ENCODE data around the gene CAMK1D.

CAMK1D gene

DNA sequence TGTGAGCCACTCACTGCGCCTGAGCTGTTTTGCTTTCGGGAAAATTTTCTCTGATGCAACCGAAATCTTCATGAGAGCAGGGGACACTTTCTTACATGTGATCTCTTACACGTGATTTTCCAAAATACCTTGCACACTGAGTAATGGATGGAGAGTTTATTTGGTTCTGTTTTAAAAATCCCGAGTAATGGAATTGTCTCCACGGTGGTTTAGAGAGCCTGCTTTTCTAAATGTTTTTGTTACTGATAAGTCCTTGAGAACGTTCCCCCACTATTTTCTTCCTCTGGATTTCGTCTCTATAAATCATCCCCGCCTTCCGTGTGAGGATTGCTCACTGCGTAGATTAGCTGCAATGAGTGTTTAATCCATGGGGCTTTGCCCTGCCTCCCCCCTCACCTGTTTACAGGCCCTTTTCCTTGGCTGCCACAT, 25.7 kb downstream of the CAMK1D start:
- no peak for DNase-seq (ENCODE audit: low read depth)

DNA sequence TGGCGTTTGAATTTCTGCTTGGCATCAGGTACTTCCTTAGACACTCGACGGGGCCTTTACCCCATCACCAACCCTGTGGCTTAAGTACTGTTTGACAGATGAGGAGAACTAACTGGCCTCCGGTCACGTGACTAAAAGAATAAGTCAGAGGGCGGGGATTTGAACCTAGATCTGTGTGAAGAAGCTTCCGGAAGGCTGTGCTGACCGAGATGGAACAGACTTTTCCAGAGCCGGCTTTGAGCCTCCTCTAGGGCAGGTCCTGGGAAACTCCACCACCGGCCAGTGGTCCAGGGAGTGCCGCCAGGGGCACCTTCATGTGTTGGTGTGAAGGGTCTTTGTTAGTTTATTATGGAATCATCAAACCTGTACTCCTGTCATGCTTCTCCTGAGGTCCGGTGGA, 26.9 kb downstream of the CAMK1D start:
- no peak for DNase-seq (ENCODE audit: low read depth)

DNA sequence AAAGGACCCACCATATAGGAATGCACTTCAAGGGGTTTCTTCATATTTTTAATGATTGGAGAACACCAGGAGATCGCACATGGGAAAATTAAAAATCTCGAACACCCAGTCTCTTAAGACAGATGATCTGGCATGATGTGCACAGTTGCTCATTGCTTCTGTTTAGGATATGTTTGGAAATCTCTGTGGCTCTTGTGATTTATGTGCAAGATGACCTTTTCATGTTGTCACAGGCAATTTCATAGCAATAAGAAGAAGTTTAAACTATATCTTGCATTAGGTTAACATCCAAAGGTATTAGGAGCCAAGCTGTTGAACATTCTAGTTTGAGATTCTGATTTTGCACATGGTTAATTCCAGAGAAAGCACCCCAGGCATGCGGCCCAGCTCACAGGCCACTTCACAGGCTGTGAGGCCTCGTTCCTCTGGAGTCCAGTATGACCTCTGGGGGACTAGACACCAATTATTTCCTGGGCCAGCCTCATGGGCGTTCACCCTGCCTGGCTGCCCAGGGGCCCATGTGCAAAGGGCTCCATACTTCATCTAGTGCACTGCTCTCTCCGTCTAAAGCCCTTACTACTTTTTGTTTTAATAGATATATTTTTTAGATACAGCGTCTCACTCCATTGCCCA, 28.4 kb downstream of the CAMK1D start:
- no peak for DNase-seq (ENCODE audit: low read depth)

DNA sequence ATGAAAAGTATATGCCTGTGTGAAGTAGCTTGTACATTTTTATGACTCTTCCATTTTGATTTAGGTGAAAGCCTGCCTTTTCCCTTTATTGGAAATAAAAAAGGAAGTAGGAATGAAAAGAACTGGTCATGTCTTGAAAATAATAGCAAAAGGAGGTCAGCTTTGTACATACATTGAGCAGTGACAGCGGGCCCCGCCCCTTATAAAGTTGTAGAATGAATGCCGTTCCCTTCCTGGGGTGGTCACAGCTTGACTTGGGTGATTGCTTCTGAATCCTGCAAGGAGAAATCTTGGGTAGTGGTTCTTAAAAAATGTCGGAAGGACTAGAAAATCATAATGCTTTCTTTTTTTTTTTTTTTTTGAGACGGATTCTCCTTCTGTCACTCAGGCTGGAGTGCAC, 31.7 kb downstream of the CAMK1D start:
- no peak for DNase-seq (ENCODE audit: low read depth)

DNA sequence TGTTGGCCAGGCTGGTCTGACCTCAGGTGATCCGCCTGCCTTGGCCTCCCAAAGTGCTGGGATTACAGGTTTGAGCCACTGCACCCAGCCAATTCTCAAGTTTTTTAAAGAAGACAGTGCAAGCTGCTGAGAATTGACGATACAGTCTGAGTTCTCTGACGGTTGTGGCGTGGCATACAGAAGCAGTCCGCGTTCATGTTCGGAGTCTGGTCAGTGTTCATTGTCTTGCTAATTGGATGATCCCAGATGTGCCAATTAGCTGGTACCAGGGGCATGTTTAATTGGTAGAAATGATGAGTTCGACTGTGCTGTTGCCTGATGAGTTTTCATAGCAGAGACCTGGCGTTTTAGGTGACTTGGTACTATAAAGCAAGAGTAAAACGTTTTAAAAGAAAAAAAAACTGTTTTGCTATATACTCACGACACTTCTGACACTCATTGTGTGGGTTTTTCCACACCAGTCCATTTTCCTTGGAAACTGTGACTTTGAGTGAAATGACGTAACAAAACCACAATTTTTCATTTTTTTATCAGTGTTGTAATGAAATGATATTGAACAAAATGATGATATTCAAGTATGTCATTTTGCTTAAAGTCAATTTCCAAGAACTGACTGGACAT, 32.3 kb downstream of the CAMK1D start:
- no peak for DNase-seq (ENCODE audit: low read depth)

DNA sequence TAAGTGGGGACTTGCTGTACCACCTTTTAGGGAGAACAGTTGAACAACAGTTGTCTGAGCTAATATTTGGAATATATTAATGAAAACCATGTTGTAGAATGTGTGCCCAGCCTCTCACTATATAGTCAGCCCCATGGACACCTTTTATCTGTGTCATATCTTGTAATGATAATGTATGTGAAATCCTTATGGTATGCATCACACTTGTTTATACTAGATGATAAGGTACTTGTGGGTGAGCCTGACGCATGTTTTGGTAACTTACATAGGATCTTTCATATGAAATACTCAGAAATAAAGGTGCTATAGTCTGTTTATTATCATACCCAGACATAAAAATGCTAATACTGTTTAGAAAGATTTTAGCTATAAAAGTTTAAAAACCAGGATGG, 32.8 kb downstream of the CAMK1D start:
- no peak for DNase-seq (ENCODE audit: low read depth)

DNA sequence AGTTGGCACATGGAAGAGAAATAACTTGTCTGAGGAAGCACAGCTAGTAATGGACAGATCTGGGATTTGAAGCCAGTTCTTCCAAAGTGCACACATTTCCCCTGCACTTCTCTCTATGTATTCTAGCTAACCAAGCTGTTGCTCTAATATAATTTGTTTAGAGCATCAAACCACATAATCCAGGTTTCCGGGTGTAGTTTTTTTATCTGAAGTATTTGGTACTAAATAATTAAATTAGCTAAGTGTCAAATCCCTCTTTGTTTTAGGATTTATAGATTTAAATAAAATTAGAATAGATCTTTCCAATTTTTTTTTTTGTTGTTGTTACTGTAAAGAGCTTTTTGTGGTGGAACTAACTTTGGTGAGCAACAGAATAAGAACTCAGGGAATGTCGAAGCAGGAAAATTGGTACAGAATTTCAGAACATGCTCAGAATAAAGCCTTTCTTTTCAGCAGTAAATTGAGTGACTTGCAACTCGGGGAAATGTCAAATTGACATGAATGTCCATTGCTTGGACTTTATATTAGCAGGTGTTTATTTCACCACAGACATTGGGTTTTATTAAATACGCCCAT, 33.7 kb downstream of the CAMK1D start:
- DNase-seq (ENCODE audit: low read depth), result no peak

DNA sequence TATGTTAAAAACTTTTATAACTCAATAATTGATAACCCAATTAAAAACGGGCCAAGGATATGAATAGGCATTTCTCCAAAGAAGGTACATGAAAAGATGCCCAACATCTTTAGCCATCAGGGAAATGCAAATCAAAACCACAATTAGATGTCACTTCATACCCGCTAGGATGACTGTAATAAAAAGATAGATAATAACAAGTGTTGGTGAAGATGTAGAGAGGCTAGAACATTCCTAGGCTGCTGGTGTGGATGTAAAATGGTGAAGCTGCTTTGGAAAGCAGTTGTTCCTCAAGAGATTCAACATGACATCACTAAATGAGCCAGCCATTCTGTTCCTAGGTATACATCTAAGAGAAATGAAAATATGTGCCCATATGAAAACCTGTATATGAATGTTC, 35.6 kb downstream of the CAMK1D start:
- DNase-seq (ENCODE audit: low read depth), result no peak

DNA sequence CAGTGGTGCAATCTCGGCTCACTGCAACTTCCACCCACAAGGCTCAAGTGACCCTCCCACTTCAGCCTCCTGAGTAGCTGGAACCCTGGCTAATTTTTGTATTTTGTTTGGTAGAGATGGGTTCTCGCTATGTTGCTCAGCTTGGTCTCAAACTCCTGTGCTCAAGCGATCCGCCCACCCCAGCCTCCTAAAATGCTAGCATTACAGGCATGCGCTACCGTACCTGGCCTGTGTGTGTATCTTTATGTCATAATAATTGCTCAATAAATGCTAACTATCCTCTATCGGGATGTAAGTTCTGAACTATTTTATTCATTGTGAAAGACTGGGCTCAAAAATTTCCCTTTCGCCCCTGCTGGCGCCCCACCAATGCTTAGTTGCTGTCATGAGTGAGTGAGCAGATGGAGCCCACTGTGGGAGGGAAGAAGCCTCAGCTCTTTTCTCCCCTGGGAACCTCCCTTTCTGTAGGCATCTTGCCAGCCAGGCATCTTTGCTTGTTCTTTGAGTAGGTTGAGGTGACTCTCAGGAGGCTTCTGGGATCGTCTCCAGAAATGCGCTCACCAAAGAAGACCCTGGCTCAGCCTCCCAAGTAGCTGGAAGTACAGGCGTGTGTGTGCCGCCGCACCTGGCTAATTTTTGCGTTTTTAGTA, 38.3 kb downstream of the CAMK1D start:
- no peak for DNase-seq (ENCODE audit: low read depth)

DNA sequence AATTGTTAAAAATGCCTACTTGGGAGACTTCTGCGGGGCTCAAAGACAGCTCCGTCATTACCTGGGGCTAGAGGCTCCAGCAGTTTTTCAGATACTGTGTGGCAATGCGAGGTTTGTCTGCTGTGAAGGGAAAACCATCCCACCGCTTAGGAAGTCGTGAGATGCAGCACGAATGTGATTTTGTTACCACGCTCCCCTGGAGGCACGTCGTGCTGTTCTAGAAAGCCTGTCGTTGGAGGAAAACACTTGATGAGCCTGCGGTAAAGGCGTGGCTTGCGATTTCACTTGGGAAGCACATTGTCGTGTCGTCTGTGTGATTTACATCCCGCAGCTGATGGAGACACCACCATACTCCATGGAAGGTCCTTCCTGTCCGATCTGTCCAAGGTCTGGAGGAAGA, 39.3 kb downstream of the CAMK1D start:
- DNase-seq (ENCODE audit: low read depth), result no peak

DNA sequence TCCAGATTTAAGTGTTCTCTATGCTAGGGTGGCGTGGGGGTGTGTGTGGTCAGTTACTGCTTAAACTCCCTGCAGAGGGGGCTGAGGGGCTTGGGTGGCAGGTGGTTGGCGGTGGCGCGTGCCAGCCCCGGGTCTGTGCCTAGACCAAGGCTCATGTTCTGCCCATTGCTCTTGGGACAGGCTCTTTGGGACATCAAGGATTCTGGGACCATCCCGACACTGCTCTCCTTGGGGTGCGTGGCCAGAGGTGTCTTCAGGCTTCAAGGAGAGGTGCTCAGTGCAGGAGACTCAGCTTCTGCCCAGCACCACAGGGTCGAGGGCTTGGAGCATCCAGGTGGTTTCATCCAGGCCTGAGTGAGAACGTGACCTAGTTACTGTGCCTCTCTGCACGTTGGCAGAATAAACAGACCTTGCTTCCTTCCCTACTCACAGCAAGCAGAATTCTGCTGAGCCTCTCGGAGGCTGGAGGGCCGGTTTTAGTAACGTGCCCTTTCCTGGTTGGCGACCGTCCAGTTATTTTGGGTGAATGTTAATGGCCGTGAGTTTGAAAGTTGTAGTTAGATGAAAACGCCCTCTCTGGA, 39.9 kb downstream of the CAMK1D start:
- DNase-seq (ENCODE audit: low read depth), result no peak

DNA sequence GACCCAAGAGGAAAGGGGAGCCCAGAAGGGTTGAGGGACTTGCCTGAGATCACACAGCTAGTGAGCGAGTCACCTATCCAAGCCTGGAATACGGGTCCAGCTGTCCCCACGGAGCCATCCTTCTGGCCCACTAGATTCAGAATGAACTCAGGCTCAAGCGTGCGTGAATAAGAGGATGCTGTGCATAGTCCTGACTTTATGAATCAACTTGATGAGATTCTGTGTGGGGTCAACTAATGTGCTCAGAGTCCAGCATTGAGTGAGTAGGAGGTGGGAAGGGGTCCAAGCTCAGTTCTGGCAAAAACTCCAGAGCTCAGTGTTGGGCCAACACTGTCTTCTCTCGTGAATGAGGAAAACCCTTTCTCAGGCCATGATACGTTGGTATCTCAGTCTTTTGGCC, 41.4 kb downstream of the CAMK1D start:
- DNase-seq (ENCODE audit: low read depth), result no peak

DNA sequence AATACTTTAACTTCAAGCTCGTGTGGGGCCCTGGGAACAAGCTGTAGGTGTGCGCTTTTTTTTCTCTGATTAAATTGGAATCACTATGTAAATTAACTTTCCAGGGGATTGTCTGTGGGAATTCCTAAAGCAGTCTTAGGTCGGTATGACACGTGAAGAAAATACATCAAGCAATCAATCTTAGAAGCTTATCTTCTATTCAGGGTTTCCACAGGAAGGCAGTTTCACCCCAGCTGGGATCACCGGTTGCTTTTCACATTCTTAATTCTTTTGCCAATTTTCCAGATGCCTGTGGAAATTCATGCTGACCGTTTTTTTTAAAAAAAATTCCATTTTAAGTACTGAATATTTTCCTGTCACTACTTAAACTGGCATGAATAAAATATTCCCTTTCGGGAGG, 41.9 kb downstream of the CAMK1D start:
- no peak for DNase-seq (ENCODE audit: low read depth)

DNA sequence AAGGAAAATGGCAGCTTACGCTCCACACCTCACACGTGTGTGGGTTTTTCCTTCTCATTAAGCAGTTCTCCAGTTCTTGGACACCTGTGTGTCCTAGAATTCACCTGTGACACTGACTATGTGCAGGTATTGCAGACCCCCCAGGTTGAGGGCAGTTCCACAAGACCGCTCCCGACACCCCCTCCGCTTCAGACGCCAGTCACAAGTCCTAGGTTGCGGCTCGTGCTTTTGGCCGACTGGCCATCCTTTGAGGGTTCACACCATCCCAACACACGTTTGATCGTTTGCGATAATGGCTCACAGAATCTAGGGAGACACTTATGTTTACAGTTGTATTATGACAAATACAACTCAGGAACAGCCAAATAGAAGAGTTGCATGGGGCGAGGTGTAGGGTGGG, 44.5 kb downstream of the CAMK1D start:
- no peak for DNase-seq (ENCODE audit: low read depth)

DNA sequence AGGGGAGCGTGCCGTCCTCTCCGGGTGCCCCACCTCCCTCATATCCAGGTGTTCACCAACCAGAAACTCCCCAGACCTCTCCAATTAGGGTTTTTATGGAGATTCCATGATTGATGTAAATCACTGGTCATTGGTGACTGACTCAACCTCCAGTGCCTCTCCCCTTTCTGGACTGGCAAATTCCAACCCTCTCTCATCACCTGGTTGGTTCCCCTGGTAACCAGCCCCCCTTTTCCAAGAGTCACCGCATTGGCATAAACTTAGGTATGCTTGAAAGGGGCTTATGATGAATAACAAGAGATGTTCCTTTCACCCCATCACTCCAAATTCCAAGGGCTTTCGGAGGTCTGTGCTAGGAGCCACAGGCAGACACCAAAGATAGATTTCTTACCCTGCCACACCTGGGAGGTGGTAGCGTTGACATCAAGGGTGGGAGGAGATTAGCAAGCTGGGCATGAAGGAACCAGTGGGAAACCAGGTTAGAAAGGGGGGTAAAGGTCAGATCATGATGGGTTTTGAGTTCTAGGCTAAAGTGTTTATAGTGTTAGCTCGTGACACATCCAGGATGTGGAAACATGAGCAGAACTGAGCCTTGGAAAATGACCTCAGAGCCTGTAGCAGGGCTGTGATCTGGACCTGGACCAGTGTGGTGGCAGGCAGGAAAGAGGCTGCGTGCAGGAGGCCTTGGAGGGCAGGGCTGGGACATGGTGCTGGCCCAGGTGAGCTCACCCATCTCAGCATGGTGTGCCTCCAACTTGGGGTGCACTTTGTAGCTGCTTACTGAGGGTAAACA, 45.1 kb downstream of the CAMK1D start:
- peak; percentile 12 for DNase-seq (ENCODE audit: low read depth)

DNA sequence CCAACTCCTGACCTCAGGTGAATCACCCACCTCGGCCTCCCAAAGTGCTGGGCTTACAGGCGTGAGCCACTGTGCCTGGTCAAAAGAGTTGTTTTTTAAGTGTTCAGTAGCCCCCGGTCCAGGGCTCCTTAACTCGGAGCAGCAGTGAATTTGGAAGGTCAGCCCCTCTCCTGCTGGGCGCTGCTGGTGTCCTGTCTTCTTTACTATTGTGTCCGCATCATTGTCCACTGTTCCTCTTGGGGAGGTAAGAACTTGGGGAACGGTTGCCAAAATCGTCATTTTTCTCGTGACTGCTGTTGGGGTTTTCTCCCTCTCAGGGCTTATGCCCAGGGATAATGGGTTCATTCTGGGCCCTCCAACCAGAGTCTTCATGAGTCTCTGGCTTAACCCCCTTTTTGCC, 46.7 kb downstream of the CAMK1D start:
- no peak for DNase-seq (ENCODE audit: low read depth)

DNA sequence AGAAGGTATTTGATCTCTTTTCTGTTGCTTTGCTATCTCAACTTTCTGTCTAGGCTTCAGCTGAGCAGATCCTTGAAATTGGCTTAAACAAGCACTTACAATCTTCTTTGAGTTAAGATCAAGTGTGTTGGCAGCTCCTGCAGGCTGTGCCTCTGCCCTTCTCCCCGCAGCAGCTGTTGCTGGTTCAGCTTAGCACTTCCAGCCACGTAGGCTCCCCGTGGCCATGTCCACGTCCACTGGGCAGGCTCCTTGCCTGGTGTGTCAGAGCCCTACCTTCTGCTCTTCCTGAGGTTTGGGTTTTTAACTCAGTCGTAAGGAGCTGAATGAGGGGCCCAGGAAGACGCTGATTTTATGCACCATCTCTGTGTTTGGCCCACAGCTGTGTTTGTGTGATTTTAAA, 47.2 kb downstream of the CAMK1D start:
- DNase-seq (ENCODE audit: low read depth), result no peak

DNA sequence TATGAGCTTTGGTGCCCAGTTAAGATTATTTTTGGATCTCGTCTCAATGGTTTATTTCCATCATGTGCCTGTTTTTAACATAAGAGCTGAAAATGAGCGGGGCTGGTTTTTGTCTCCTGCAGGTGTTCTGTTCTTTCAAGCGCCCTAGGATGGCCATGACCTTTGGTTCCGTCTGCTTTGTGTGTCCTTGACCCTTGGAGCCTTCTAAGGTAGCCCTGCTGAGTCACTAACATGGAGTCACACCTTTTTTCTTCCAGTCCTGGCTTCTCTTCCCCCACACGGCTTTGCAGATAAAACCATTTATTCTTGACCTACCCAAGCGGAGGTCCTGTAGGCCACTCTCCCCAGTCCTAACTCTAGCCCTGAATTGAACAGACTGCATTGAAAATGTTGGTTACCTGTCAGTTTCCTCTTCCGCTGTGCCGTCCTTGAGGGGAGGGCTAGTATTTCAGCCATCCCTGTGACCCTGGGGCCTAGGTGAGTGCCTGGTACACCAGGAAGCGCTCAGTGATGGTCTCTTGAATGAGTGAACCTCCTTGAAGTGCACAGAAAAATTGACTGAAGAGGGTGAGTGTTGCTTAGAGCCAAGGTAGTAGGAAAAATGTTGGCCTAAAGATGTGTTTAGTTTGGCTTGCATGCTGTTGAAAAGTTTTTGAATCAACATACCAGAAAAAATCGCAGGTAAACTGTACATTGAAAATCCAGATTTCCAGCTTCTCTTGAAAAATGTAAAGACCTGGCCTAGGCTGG, 48.0 kb downstream of the CAMK1D start:
- DNase-seq (ENCODE audit: low read depth), result no peak

DNA sequence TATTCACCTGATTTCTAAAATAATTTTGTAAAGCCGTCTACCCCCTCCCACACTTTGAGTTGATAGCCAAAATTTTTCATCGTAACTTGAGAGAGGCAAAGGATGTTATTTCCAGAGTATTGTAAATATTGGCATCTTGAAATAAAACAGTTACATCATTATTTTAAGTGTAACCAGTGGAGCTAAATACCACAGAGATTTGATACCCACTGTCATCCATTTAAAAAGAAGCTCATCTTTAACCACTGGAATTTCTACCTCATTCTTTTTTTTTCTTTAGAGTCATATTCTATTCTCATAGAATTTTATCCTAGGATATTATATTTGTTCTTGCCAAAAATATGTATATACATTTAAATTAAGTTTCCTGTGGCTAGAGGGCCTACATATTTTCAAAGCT, 48.6 kb downstream of the CAMK1D start:
- DNase-seq (ENCODE audit: low read depth), result no peak

DNA sequence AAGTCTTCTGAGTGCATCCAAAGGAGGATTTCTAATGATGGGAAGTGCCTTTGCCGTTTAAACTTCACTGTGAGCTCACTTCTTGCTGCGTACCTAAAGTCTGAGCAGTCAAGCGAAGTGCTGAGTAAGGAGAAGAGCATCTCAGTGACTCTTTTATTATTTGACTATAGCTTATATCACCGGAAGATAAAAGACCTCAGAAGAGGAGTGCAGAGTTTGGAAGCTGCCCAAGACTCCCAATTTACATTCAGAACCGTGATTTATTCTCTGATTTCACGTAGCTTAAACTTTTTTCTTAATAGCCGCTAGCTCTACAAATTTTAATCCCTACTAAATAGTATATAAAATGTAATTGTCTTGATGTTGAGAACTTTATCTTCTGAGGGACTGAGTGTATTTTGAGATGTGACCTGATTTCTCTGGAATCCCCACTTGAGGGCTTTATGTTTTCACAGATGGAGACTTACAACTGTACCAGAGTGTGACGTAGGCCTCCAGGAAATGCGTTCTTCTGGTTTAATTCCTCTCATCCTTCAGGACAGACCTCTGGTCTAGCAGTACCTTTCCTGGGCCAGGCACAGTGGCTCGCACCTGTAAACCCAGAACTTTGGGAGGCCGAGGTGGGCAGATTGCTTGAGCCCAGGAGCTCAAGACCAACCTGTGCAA, 51.1 kb downstream of the CAMK1D start:
- peak; percentile 19 for DNase-seq (ENCODE audit: low read depth)

DNA sequence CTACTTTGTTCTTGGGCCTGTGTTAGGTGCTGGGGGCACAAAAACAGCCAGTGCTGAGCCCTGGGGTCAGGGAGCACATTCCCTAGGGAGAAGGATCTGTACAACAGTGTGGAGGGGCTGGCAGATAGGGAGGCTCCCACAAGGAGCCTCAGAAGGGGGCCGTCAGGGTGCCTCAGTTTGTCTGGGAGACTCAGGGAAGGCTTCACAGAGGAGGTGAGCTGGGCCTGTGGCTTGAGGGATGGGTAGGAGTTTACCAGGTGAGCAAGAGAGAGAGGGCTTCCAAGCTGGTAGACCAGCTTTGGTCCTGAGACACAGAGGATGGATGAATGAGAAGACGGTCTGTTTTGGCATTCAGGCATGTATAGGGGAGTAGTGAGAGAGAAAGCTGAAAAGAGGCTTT, 52.1 kb downstream of the CAMK1D start:
- DNase-seq (ENCODE audit: low read depth), result no peak

Measured in ELR (cell line).